ENCODE measurements around the gene SH3GLB1. TPM values are rescaled to one million over a fixed set of nuclear protein-coding genes. Genes with fewer than 3 reads are reported as not detected.

The SH3GLB1 gene
- total and polyA plus RNA-seq, 2 of the 13 experiments (the other 11 are each of a cell fraction or from before 2014, with no cell fraction given): 26.0 to 41.5 TPM

DNA sequence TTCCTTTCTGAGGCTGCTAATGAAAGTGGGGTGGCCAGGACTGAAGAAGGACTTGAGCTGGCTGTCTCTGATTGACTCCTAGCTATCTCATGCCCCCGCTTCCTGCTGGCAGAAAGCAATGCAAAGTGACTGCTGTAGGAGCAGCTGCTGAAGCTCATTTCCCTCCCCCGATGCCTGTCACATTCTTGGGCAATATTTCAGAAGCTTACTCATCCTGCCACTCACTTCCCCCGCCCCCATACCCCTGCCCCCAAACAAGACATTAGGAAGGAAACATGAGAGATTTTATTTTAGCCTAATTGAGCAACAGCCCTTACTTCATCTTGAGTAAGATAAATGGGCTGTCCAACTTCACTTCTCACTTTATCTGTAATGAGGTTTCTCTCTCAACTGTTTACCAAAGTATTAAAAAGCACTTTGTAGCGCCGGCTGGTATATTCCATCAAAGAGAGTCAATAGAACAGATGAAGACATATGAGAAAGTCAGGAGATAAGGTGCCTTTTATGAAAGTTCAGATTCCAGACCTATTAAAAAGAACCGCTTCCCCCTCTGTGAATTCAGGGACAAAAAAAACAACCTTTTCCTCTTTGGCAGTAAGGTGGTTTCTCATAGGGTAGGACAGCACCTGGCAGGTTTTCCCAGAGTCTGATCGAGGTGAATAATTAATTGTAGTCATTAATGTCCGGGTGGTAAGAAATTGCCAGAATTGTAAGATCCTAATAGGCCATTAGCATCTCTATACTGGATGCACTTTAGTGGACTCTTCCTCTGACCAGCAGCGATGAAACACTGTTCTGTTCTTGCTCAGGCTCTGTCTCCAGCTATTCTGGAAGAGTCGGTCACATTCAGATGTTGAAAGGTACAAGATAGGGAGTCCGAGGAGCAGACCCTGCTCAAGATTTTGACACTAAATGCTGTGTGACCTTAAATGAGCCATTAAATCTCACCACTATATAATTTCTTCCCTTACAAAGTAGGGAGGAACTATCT, 70.2 kb downstream of the SH3GLB1 start (continued):
- TF ChIP-seq, protein P1, sequence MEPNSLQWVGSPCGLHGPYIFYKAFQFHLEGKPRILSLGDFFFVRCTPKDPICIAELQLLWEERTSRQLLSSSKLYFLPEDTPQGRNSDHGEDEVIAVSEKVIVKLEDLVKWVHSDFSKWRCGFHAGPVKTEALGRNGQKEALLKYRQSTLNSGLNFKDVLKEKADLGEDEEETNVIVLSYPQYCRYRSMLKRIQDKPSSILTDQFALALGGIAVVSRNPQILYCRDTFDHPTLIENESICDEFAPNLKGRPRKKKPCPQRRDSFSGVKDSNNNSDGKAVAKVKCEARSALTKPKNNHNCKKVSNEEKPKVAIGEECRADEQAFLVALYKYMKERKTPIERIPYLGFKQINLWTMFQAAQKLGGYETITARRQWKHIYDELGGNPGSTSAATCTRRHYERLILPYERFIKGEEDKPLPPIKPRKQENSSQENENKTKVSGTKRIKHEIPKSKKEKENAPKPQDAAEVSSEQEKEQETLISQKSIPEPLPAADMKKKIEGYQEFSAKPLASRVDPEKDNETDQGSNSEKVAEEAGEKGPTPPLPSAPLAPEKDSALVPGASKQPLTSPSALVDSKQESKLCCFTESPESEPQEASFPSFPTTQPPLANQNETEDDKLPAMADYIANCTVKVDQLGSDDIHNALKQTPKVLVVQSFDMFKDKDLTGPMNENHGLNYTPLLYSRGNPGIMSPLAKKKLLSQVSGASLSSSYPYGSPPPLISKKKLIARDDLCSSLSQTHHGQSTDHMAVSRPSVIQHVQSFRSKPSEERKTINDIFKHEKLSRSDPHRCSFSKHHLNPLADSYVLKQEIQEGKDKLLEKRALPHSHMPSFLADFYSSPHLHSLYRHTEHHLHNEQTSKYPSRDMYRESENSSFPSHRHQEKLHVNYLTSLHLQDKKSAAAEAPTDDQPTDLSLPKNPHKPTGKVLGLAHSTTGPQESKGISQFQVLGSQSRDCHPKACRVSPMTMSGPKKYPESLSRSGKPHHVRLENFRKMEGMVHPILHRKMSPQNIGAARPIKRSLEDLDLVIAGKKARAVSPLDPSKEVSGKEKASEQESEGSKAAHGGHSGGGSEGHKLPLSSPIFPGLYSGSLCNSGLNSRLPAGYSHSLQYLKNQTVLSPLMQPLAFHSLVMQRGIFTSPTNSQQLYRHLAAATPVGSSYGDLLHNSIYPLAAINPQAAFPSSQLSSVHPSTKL (CRISPR knock-in tag; IDR thresholded peaks at IDR 0.05): peak; percentile 80
- no peak for TF ChIP-seq GTF3A (CRISPR knock-in tag; conservative IDR thresholded peaks at IDR 0.05)
- TF ChIP-seq ADNP (CRISPR knock-in tag; IDR thresholded peaks at IDR 0.05): no peak
- peak in 1 of 2 experiments; percentile 75; a peak in 2 of 4 replicates for TF ChIP-seq ATF4 (CRISPR knock-in tag; IDR thresholded peaks at IDR 0.05)
- TF ChIP-seq HOXD1 (CRISPR knock-in tag; IDR thresholded peaks at IDR 0.05): peak; percentile 100
- no peak for TF ChIP-seq CHCHD3 (CRISPR knock-in tag; IDR thresholded peaks at IDR 0.05)
- no peak for TF ChIP-seq ZMYM3 (CRISPR knock-in tag; IDR thresholded peaks at IDR 0.05)
- TF ChIP-seq THAP11 (CRISPR knock-in tag; IDR thresholded peaks at IDR 0.05): 0 out of 2 replicates have a peak, but pooled peaks have one; percentile 28
- TF ChIP-seq, protein P2, sequence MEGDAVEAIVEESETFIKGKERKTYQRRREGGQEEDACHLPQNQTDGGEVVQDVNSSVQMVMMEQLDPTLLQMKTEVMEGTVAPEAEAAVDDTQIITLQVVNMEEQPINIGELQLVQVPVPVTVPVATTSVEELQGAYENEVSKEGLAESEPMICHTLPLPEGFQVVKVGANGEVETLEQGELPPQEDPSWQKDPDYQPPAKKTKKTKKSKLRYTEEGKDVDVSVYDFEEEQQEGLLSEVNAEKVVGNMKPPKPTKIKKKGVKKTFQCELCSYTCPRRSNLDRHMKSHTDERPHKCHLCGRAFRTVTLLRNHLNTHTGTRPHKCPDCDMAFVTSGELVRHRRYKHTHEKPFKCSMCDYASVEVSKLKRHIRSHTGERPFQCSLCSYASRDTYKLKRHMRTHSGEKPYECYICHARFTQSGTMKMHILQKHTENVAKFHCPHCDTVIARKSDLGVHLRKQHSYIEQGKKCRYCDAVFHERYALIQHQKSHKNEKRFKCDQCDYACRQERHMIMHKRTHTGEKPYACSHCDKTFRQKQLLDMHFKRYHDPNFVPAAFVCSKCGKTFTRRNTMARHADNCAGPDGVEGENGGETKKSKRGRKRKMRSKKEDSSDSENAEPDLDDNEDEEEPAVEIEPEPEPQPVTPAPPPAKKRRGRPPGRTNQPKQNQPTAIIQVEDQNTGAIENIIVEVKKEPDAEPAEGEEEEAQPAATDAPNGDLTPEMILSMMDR (CRISPR knock-in tag; IDR thresholded peaks at IDR 0.05): no peak
- TF ChIP-seq, protein P3, sequence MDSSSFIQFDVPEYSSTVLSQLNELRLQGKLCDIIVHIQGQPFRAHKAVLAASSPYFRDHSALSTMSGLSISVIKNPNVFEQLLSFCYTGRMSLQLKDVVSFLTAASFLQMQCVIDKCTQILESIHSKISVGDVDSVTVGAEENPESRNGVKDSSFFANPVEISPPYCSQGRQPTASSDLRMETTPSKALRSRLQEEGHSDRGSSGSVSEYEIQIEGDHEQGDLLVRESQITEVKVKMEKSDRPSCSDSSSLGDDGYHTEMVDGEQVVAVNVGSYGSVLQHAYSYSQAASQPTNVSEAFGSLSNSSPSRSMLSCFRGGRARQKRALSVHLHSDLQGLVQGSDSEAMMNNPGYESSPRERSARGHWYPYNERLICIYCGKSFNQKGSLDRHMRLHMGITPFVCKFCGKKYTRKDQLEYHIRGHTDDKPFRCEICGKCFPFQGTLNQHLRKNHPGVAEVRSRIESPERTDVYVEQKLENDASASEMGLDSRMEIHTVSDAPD (CRISPR knock-in tag; IDR thresholded peaks at IDR 0.05): no peak
- no peak for TF ChIP-seq ATAD3A (CRISPR knock-in tag; IDR thresholded peaks at IDR 0.05)
- peak; percentile 57 for TF ChIP-seq ELF3 (CRISPR knock-in tag; IDR thresholded peaks at IDR 0.05)
- TF ChIP-seq NR2F1 (CRISPR knock-in tag; IDR thresholded peaks at IDR 0.05): 0 out of 4 replicates have a peak, but pooled peaks of 1 of the 2 experiments have one; percentile 35
- TF ChIP-seq, protein P4, sequence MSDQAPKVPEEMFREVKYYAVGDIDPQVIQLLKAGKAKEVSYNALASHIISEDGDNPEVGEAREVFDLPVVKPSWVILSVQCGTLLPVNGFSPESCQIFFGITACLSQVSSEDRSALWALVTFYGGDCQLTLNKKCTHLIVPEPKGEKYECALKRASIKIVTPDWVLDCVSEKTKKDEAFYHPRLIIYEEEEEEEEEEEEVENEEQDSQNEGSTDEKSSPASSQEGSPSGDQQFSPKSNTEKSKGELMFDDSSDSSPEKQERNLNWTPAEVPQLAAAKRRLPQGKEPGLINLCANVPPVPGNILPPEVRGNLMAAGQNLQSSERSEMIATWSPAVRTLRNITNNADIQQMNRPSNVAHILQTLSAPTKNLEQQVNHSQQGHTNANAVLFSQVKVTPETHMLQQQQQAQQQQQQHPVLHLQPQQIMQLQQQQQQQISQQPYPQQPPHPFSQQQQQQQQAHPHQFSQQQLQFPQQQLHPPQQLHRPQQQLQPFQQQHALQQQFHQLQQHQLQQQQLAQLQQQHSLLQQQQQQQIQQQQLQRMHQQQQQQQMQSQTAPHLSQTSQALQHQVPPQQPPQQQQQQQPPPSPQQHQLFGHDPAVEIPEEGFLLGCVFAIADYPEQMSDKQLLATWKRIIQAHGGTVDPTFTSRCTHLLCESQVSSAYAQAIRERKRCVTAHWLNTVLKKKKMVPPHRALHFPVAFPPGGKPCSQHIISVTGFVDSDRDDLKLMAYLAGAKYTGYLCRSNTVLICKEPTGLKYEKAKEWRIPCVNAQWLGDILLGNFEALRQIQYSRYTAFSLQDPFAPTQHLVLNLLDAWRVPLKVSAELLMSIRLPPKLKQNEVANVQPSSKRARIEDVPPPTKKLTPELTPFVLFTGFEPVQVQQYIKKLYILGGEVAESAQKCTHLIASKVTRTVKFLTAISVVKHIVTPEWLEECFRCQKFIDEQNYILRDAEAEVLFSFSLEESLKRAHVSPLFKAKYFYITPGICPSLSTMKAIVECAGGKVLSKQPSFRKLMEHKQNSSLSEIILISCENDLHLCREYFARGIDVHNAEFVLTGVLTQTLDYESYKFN (CRISPR knock-in tag; conservative IDR thresholded peaks at IDR 0.05): peak; percentile 79
